Lower leg skin (tissue), 3 donors: ENCODE data around the gene CDK12.

Source experiments
- CTCF ChIP-seq, 3 donors: fragments of 450-650 bp; IDR thresholded peaks; one replicate each; pipeline ENCODE4 v1.5.1; 2016; ENCODE audit warnings: antibody characterized with exemption in 3 of 3, mild to moderate bottlenecking in 3 of 3, moderate library complexity in 2 of 3
- POLR2A ChIP-seq, 2 donors: fragments of 450-650 bp; IDR thresholded peaks; one replicate each; pipeline ENCODE4 v1.6.1; 2016 to 2017; ENCODE audit warnings: antibody characterized with exemption in 2 of 2, mild to moderate bottlenecking in 1 of 2, moderate library complexity in 1 of 2

DNA sequence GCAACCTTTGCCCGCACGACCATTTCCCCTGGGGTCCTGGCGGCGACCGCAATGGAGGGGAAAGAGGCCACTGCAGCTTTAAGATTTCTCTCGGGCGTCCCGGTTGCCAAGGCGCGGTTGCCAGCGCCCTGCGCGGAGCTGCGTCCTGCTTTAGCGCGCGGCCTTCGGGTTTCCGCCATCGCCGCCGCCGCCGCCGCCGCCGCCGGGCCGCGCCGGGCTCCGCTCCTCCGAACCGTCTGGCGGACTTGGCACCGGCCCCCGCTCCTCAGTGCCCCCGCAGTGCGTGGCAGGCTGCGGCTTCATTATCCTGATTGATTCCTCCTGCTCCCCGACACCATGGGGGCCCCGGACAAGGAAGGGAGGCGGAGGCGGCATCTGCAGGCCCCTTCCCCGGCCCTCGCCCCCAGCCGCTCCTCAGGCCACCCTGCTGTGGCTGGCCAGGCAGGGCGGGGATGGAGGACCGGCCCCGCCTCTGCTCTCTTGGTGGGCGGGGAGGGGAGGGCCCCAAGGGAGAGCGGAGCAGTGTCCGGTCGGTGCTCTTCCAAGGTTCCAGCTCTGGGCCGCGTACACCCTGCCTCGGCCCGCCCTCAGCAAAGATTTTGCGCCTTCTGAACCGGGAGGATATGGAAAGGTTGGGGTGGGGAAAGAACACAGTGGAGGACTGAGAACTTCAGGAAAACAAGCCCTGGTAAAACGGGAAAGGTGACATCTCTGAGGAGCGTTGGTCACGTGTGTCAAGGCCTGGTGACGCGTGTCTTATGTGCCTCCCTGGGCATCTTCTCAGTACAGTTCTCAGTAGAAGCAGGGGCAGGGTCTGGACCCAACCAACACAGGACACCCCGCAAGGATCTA lies 112.4 kb downstream of the CDK12 start:
- TF ChIP-seq CTCF (IDR thresholded peaks at IDR 0.05) (no peak), POLR2A (IDR thresholded peaks at IDR 0.05) (no peak)
